Bone marrow (tissue), 2 donors: Measurements from ENCODE around the gene FCHSD2.

Experiments used
- DNase-seq, 2 donors: peaks; one replicate each; lab custom pipeline; 2025; lab: John Stamatoyannopoulos, UW

The FCHSD2 gene

DNA sequence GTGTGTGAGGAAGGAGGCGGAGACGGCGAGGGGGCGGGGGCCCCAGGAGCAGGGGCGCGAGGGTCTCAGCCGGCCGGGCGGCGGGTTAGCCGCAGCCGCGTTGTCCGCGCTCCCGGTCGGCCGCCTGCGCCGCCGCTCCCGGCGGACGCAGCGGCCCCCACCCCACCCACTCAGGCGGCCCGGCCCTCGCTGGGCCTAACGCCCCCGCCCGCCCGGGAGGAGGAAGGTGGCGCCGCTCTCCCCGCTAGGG, at the start of gene FCHSD2:
TSS of gene FCHSD2 (minus strand) at position 191 of the 250 bp plus-strand sequence. CDS start 441 bp downstream, outside the sequence.
- DNase-seq, result peak in 1 of 2 donors; percentile 85

DNA sequence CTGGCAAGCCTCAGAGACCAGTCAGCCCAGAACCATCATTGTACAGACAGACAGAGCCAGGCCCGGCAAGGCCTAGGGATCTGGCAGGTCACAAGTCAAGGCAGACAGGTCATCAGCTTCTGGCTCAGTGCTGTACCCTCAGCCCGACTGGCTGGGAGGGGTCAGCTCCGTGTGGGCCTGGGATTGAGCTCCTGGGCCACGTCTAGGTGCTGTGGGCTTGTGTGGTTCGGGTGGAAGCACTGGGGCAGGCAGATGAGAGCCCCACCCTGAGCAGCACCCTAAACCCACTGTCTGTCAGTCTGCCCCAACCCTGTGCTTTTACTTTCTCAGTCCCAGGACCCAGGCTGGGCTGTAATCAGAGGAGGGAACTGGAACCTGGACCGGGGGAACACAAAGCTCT, 49.0 kb upstream of the FCHSD2 start:
- DNase-seq, result no peak

DNA sequence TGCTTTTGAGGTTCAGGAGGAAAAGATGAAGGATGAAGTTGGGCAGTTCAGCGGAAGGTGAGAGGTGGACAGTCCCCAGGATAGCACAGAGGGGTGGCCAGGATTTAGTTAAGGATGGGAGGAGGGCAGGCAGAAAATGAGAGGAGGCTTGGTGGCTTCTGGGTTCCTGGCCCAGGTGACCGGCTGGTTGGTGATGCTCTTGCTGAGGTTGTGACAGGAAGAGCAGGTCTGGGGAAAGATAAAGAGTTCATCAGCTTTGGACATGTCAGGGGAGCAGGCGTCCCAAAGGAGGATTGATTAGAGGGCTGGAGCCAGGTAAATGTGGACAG, 48.4 kb upstream of the FCHSD2 start:
- no peak for DNase-seq

DNA sequence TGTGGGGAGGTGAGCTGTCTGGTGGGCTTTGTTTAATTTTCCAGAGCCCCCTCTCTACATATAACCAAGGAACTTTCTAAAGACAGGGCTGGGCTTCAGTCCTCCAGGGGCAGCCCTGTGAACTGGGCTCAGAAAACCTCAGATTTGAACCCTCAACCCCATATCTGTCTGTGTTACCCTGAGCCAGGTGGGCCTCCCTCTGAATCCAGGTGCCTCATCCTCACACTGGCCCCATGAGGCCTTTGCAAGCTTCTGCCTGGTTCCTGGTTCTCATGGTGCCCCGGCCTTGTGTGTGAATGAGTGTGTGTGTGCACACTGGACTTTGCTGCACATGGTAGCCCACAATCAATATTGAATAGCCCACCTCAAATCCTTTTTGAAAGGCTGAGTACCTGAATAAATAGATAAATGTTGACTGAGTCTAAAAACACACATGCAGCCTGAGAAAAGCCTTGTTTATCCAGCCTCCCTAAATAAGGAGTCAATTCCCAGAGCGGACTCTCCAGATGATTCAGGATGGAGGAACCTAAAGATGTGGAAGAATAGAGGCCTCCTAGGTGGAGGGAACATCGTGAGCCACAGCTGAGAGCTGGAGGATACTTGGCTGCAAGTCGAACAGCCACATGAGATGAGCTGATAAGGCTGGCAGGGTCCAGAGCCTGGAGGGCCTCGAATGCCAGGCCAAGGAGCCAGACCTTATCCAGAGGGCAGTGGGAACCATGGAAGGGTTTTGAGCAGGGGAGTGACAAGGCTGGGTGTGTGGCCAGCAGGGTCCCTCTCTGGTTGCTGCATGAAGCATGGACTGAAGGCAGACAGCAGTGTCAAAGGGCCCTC, 47.8 kb upstream of the FCHSD2 start:
- DNase-seq, result no peak

DNA sequence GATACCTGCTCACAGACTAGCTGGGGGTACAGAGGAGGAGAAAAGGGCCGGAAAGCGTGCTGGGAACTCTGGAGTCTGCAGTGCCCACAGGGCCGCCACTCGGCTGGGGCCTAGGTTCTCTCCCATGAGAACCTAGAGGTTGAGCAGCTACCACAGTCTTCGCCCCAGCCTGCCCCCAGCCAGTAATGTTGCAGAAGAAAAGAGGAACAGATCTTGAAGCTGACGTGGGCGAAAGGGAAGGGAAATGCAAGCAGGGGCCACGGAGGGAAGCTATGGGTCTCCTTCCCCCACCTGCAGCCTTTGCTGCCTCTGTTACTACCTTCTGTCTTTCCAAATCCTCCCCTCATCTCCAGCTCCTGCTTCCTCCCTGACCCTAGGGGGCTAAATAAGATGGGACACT, 47.2 kb upstream of the FCHSD2 start:
- DNase-seq, result peak; percentile 29 to 90

DNA sequence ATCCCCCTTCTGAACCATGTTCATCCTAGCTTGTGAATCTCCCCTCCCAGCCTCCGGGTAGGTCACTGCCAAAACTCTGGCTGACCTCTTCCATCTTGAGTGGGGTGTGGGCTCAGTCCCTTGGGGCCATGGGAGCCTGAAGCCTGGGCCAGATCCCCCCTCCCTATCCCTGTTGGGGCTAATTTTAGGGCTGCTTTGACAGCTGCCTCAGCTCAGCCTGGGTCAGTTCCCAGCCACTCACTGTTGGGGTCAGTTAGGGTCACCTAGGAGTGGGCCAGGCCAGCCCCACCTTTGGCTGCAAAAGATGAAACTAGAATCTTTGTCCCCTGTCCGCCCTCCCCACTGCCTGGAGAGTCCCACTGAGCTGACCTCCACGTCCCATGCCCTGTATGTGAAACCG, 46.2 kb upstream of the FCHSD2 start:
- no peak for DNase-seq

DNA sequence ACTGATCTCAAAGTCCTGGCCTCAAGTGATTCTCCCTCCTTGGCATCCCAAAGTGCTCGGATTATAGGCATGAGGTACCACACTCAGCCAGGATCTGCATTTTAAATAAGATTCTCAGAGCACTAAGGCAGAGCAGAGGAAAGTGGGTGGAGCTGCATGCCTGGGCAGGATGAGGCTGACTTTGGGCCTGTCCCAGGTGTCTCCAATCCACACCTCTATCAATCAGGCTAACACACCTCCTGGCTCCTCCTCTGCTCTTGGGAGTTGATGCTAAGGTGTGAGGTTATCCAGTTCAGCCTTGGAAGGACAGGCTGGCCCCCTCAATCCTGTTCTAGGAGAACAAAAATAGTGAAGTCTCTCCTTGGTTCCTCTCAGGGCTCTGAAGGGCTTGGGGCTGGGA, 45.7 kb upstream of the FCHSD2 start:
- no peak for DNase-seq

DNA sequence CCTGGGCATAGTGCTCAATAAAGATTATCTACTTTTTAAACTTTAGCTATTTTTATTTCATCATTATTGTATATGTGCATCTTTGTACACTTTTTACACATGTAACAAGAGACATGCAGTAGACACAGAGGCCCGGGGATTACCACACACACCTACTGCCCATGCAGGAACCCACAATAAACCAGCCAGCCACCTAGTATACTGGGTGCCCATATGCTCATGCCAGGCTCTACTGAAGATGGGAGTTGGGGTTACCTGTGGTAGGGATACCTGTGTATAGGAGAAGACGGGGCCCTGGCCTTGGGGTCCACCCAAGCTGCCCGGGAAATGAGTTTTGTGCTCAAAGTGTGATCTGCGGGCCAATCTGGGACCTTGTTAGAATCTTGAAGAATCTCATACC, 44.8 kb upstream of the FCHSD2 start:
- DNase-seq, result no peak

DNA sequence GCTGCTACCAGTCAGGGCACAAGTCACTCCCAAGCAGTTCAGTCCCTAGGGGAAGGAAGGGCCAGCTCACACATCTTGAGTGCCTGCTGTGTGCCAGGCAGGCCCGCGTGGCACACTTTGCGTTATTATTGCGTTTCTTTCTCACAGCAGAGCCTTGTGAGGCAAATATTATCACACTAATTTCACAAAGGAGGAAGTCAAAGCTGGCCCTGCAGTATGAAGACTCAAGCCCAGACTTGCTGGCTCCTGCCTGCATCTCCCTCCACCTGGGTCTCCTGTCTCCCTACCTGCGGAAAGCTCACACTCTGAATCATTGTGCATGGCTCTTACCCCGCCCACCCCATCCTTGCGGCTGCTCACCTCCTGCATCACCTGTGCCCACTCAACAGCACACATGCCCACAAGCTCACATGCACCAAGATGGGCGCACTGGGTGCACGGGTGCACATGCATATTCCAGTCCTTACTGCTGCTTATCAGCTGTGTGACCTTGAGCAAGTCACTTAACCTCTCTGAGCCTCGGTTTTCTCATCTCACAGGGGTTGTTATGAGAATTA, 44.3 kb upstream of the FCHSD2 start:
- DNase-seq, result no peak

DNA sequence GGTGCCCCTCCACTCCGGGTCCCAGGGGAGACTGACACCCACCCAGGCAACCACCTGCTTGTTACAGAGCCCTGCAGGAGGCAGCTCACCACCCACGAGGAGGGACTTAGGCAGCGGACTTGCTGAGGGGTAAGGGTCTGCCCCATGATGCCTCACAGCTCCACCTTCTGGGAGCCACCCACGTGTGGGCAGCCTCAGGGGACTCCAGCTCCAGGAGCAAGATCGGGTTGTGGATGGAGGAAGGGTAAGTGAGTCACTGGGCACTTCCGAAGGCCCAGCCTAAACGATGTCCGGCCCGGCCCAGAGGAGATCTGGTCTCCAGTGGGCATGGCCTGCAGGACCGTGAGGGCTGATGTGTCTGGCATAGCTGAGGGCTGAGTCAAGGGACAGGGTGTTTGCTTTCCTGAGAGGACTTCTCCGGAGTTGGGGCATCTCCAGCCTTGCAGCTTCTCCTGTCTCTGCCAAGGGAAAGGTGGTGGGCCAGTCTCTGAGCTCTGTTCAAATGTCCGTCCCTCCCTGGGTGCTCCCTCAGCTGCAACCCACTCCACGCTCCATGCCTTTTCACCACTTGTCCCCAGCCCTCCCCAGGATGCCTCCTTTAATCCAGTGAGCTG, 43.7 kb upstream of the FCHSD2 start:
- DNase-seq, result no peak

DNA sequence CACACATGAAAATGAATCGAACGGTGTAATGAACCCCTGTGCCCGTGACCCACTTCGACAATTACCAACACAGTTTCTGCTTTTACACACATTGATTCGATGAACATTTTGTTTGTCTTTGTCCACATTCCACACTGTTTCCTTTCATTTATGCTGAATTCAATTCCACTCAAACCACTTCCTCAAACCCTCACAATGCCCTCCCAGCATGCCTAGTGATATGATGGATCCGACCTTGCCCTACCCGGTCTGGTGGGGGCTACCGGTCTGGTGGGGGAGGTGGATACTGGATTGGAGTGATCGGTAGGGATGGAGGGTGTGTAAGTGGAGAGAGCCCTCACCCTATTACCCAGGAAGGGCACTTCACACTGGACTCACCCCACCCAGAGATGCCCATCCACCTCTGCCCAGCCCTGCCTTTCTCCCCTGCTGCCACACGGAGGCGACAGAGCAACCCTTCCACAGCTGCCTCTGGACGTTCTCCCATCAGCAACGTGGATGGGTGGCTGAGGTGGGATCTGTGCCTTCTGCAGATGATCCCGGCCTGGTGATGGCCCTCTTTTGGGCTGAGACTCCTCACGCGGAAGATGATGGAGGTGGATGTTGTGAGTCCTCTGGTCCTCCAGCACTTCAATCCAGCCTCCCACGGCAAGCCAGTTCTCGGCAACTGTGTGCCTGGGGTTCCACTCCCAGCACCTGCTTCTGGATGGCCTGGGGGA, 43.0 kb upstream of the FCHSD2 start:
- peak; percentile 60 to 61 for DNase-seq

DNA sequence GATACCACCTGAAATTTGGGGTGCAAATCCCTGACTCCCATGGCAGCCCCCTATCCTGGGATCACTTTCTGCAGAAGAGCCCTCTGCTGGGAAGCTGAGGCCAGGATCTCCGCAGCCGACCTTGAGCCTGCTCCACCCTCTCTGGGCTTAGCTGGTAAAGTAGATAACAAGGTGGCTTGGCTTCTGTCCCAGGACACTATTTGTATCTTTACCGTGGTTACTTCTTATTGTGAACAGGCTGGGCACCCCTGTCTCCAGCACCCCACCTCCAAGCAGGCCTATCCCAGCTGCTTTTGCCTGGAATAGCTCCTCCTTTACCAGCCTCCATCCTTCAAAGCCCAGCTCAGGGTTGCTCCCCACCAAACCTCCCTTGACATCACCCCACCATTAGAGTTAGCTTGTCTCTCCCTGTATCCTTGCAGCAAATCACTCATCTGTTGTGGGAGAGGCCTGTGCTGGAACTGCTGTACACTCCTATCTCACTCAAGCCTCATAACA, 40.8 kb upstream of the FCHSD2 start:
- no peak for DNase-seq

DNA sequence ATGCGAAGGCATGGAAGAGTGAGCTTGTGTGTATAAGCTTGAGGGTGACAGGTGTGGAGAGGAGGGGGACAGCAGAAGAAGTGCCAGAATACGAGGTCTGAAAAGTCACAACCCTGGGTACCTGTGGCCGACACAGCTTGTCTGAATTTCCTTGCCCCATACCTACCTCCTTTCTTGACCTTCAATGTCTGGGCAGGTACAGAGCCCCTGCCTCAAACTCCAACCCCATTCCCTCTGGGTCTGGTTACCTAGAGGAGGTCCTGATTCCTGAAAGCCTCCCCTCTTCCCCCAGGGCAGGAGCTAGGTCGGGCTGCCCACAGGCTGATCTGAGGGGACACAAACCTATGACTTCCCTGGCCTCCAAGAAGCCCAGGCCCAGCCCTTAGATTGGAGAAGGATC, 36.6 kb upstream of the FCHSD2 start:
- no peak for DNase-seq

DNA sequence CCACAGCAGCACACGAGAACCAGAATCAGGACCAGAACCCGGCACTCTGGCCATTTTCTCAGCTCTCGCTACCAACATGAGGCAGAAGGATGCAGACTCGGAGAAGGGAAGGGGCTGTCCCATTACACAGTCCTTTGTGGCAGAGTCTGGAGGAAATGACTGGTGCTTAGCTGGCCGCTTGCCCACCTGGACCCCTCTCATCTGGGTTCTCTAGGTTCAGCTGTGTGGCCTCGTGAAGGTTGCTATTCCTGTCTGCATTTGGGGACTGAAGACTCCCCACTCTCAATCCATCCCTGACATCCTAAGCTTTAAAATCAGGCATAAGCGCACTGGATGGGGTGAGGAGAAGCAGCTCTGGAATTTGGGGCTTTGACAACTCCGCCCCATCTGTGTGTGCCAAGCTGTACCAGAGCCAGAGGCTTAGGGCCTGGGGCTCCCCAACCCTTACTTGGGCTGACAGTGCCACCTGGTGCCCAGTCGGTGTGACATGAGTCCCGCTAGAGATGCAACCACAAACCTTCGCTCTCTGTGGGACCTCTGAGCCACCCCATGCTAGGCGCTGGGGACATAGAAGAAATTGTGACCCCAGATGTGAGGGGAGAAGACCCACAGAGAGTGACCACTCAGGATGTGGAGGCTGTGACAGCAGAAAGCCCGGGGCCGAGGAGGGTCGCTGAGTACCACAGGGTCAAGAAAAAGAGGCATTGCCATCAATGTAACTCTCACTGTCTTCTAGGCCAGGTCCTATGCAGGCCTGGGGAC, 35.8 kb upstream of the FCHSD2 start:
- DNase-seq, result peak; percentile 53 to 75

DNA sequence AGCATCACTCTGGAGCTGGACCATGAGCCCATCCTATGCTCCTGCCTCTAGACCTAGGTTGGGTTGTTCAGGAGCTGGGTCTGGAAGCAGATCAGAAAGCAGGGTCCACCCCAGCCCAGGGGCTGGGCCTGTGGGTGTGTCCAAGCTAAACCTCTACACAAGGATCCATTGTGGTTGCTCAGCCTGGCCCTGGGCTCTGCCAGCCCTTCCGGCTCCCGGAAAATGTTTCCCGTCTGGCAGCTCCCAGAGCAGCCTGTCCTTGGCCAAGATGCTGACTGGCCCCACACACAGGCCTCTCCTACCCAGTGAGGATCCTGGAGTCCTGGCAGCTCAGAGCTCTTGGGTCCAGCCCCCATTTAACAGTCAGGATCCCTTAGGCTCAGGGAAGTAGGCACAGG, 35.3 kb upstream of the FCHSD2 start:
- no peak for DNase-seq

DNA sequence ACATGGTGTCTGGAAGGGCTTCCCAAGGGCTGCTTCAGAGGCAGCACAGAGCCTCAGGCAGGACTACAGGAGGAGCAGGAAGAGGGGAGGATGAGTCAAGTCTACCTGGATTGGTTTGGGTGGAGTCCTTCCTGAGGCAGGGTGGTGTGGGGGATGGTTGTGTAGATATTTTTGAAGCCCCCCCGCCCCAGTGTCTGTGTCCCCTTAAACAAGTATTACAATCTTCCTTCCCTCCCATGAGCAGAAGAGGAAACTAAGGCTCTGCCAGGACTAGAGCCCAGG, 34.7 kb upstream of the FCHSD2 start:
- DNase-seq, result no peak

DNA sequence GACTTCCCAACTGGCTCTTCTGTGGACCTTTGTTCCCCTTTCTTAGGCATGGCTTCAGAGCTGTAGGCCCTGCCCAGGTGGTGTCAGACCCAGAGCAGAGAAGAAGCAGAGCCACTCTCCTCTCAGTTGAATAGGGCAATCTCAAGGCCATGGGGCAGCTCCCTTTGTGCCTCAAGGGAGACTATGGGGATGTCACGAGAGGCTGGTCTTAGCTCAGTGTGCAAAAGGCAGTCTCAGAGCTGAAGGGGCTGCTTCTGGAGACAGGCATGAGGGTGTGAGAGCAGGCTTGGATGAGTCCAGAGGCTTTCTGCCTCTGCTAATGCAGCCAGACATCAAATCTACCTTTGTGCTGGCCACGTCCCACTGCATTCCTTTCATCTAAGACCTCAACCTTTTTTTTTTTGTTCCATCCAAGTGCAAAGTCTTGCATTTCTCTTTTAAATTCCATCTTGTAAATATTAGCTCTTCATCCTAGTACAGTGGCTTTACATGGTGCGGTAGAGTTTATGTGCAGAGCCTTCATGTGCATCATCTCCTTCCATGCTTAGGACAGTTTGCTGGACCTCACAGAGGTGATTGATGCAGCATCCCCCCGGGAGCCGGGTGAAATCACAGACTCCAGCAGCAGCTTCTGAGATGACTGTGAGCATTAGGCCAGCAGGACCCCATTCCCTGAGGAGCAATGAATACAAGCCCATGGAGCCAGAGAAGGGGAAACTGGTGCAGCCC, 34.2 kb upstream of the FCHSD2 start:
- DNase-seq, result no peak

DNA sequence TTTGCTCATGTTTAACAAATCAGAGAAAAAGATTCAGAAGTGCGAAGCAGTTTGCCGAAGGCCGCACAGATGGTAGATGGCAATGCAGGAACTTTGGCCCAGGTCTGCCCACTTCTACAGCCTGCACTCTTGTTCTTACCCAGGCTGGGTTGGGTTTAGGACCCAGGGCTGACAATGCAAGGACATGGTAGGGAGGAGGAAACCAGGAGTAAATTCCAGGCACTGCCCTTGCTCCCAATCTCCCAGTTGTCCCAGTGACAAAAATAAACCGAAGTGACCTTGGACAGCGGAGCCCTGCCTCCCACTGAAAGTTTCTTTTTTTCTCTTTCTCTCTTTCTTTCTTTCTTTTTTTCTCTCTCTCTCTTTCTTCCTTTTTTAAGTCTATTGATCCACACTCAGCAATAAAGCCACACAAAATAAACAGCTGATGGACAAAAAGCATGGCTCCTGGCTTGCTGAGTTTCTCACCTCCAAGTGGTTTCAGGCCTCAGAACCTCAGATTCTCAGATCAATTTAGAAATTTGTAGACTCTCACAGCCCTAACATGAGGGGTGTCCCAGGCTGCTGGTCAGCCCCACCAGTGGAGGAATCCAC, 33.5 kb upstream of the FCHSD2 start:
- no peak for DNase-seq

DNA sequence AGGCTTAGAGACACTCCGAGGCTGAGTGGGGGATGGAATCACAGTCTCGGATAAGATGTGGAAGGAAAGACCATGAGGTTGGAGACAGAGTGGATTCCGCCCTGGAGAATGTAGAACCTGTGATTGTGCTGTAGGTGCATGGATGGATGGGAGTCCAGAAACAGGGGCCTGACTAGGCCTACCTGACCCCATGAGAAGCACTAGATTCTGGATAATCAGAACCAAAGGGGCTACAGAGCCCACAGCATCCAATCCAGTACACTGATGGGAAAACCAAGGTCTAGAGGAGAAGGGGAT, 32.3 kb upstream of the FCHSD2 start:
- no peak for DNase-seq

DNA sequence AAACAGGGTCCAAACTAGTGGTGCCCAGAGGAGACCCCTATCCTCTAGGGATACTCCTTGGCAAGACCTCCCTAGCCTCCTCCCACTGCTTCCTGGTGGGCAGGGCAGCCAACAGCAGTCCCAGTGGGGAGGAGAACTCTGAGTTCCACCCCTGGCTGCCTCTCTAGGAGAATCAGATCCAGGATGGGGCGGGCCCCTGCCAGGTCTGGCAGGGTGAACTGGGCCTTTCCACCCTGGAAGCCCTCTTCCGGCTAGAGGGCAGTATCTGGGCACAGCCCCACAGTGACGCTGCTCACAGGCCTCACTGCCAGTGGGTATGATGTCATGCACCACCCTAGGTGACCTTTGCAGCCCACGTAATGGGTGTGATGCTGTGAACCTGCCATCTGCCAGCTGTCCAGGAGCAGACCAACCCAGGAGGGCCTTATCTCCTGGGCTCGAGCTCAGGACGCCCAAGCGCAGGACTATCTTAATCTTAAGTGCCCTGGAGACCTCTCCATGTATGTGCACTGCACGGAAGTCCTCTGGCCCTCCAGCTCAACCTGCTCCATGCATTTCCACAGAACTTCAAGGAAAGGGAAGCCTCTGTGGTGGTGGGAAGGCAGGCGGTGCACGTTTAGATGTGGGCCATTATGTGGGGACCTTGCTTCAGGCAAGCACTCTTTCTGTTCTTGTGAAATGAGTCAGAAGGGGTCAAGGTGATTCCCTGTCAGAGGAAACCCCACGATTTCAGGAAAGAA, 31.8 kb upstream of the FCHSD2 start:
- DNase-seq, result no peak
